SU-DHL-6 (cell line): ENCODE measurements around the gene ITGB1BP1.

Source experiments
- H2AFZ ChIP-seq: fragments of 200-600 bp; sonication (generic); 2 replicates; pipeline ENCODE4 v1.6.1; 2014; ENCODE audit warnings: low read depth, mild to moderate bottlenecking, moderate library complexity, mixed read lengths, antibody characterized with exemption, low read length; ENCODE audit not compliant: severe bottlenecking
- H3F3A ChIP-seq: fragments of 200-600 bp; shearing (Covaris generic); 2 replicates; pipeline ENCODE4 v1.6.0; 2016; ENCODE audit warnings: antibody characterized with exemption, mild to moderate bottlenecking; ENCODE audit not compliant: insufficient read depth
- H3K27ac ChIP-seq: fragments of 200-600 bp; sonication (generic); 2 replicates; pipeline ENCODE4 v1.5.1; 2016; ENCODE audit warnings: low read depth, mild to moderate bottlenecking, low read length, moderate library complexity, mixed read lengths
- H3K27me3 ChIP-seq: fragments of 200-600 bp; sonication (generic), shearing (Covaris generic); 2 replicates; pipeline ENCODE4 v1.6.0; 2014; ENCODE audit warnings: mild to moderate bottlenecking, low read length
- H3K36me3 ChIP-seq: fragments of 200-600 bp; sonication (generic); 2 replicates; pipeline ENCODE4 v1.6.1; 2014; ENCODE audit warnings: mild to moderate bottlenecking, low read length, mixed read lengths
- H3K4me2 ChIP-seq: fragments of 300-600, 200-600 bp; shearing (Covaris generic), sonication (generic); 2 replicates; pipeline ENCODE4 v1.6.0; 2014; ENCODE audit warnings: low read length, low read depth, mild to moderate bottlenecking; ENCODE audit not compliant: poor library complexity, severe bottlenecking
- H3K4me3 ChIP-seq: fragments of 200-600 bp; sonication (generic); 2 replicates; pipeline ENCODE4 v1.5.1; 2014; ENCODE audit warnings: antibody characterized with exemption, low read length, mild to moderate bottlenecking, mixed read lengths; ENCODE audit not compliant: insufficient read depth, poor library complexity, severe bottlenecking
- H3K79me2 ChIP-seq: fragments of 200-600 bp; sonication (generic); 2 replicates; pipeline ENCODE4 v1.6.1; 2014; ENCODE audit warnings: mild to moderate bottlenecking, low read length, moderate library complexity; ENCODE audit not compliant: insufficient read depth
- H3K9ac ChIP-seq: fragments of 200-600 bp; sonication (generic); 2 replicates; pipeline ENCODE4 v1.7.0; 2014; ENCODE audit warnings: mild to moderate bottlenecking, low read length
- H3K9me2 ChIP-seq: fragments of 200-600 bp; sonication (generic); replicated peaks from 2 replicates; pipeline ENCODE4 v1.6.1; 2014; ENCODE audit warnings: low read length; ENCODE audit not compliant: insufficient read depth
- H3K9me3 ChIP-seq: fragments of 200-600 bp; sonication (generic); 2 replicates; pipeline ENCODE4 v1.6.1; 2014; ENCODE audit warnings: low read length, mixed read lengths; ENCODE audit not compliant: insufficient read depth
- H4K20me1 ChIP-seq: fragments of 200-600 bp; sonication (generic); 2 replicates; pipeline ENCODE4 v1.6.1; 2014; ENCODE audit warnings: low read depth, mild to moderate bottlenecking, antibody characterized with exemption, low read length, moderate library complexity, mixed read lengths
- CTCF ChIP-seq: fragments of 200-600 bp; sonication (generic); IDR thresholded peaks from one replicate; pipeline ENCODE4 v1.5.1; 2017; ENCODE audit warnings: antibody characterized with exemption, mild to moderate bottlenecking, low read length, moderate library complexity; ENCODE audit not compliant: insufficient read depth, poor library complexity, severe bottlenecking
- EZH2phosphoT487 ChIP-seq: fragments of 200-600 bp; sonication (generic), shearing (Covaris generic); conservative IDR thresholded peaks from 2 replicates; pipeline ENCODE4 v1.6.1; 2018; ENCODE audit warnings: mild to moderate bottlenecking, antibody characterized with exemption, low read length, moderate library complexity, mixed read lengths

Gene ITGB1BP1

GRCh38 chr2:9463698-9464034, 40.3 kb upstream of the ITGB1BP1 start:
- H3K79me2 ChIP-seq = no peaks in the 10 kb centered on the region
- no peak overlapping the region for H3K4me2 ChIP-seq
- H3F3A ChIP-seq = 0 out of 2 replicates have a peak, but pooled peaks cover 5% of the 10 kb centered on the region
- no peak overlapping the region for H3K9ac ChIP-seq
- no peaks in the 10 kb centered on the region for H3K9me3 ChIP-seq
- no peak overlapping the region for H2AFZ ChIP-seq
- peaks cover 3% of the 10 kb centered on the region; the same call in 1 of the 2 replicates for H3K36me3 ChIP-seq
- H3K27me3 ChIP-seq = no peaks in the 10 kb centered on the region
- TF ChIP-seq CTCF (no peak), EZH2phosphoT487 (no peak)
- H3K4me3 ChIP-seq = no peak overlapping the region
- no peaks in the 10 kb centered on the region for H4K20me1 ChIP-seq
- H3K27ac ChIP-seq = no peak overlapping the region
- H3K9me2 ChIP-seq = no peaks in the 10 kb centered on the region

DNA sequence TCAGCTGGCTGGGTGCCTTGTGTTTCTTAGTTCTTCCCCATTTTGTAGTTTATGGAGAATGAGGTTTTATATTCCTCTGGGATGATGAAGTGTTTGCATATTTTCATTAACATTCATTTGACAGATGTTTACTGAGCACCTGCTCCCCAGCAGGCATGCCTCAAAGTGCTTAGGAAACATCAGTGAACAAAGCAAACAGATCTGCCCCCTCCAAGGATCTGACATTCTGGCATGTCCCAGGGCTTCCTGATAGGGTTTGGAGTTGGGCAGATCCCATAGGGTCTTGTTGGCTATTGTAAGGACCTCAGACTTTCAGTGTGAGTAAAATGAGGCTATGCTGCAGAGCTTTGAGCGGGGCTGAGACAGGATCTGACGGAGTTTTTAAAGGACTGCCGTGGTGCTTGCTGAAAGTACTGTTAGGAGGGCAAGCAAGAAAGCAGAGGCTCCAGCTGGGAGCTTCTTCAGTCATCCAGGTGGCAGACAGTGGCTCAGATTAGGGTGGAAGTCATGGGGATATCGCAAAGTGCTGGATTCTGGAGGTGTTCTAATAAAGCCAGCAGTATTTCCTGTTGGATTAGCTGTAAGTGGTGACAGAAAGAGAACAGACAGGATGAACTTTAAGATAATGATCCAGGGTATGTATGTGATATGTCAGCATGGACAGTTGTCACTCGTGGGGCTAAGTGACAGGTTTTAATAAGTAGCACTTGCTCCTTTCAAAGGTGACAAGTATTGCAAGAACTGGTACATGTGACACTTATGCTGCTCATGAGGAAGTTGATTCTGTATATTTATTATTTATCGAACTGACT, 39.8 kb upstream of the ITGB1BP1 start:
- no peak overlapping the region for H3K4me3 ChIP-seq
- H3K9me2 ChIP-seq = no peaks in the 10 kb centered on the region
- no peaks in the 10 kb centered on the region for H4K20me1 ChIP-seq
- 0 out of 2 replicates have a peak, but pooled peaks cover 5% of the 10 kb centered on the region for H3F3A ChIP-seq
- H3K9me3 ChIP-seq = no peaks in the 10 kb centered on the region
- no peak overlapping the region for H3K4me2 ChIP-seq
- no peak overlapping the region for H3K9ac ChIP-seq
- no peaks in the 10 kb centered on the region for H3K27me3 ChIP-seq
- H3K36me3 ChIP-seq = peaks cover 3% of the 10 kb centered on the region; the same call in 1 of the 2 replicates
- H3K79me2 ChIP-seq = no peaks in the 10 kb centered on the region
- TF ChIP-seq CTCF = no peak
- no peak for TF ChIP-seq EZH2phosphoT487
- H3K27ac ChIP-seq = no peak overlapping the region
- no peak overlapping the region for H2AFZ ChIP-seq

- H3K4me3 ChIP-seq = no peak overlapping the region
- peaks cover 3% of the 10 kb centered on the region; the same call in 1 of the 2 replicates for H3K36me3 ChIP-seq
- no peak for TF ChIP-seq EZH2phosphoT487
- no peak for TF ChIP-seq CTCF
- H3K9me3 ChIP-seq = no peaks in the 10 kb centered on the region
- no peak overlapping the region for H3K27ac ChIP-seq
- H2AFZ ChIP-seq = no peak overlapping the region
- H3K4me2 ChIP-seq = no peak overlapping the region
- no peak overlapping the region for H3K9ac ChIP-seq
- H4K20me1 ChIP-seq = no peaks in the 10 kb centered on the region
- H3K79me2 ChIP-seq = no peaks in the 10 kb centered on the region
- 0 out of 2 replicates have a peak, but pooled peaks cover 5% of the 10 kb centered on the region for H3F3A ChIP-seq
- H3K9me2 ChIP-seq = no peaks in the 10 kb centered on the region
- no peaks in the 10 kb centered on the region for H3K27me3 ChIP-seq
Measured at GRCh38 chr2:9462313-9462712, 39.0 kb upstream of the ITGB1BP1 start.
